Esophagus muscularis mucosa (tissue), 4 donors: ENCODE measurements around the gene CTDSPL.

Experiments
- CTCF ChIP-seq, 3 experiments: fragments of 200-600 bp in 2 of 3; fragments of 450-650 bp in 1 of 3; sonication (generic) in 2 of 3; IDR thresholded peaks; one replicate each; pipeline ENCODE4 v1.5.1; 2017 to 2019; ENCODE audit warnings: antibody characterized with exemption in 3 of 3, mild to moderate bottlenecking in 2 of 3, moderate library complexity in 1 of 3
- EP300 ChIP-seq: sonication (generic); formaldehyde crosslinking; IDR thresholded peaks from one replicate; pipeline ENCODE4 v1.6.1; 2017; ENCODE audit warnings: antibody characterized with exemption
- POLR2A ChIP-seq: fragments of 450-650 bp; IDR thresholded peaks from one replicate; pipeline ENCODE4 v1.6.1; 2017; ENCODE audit warnings: antibody characterized with exemption, moderate library complexity, mild to moderate bottlenecking, low read depth

GRCh38 chr3:37946531-37946889, 84.8 kb downstream of the CTDSPL start:
- no peak for TF ChIP-seq CTCF (IDR thresholded peaks at IDR 0.05)
- TF ChIP-seq EP300, result no peak
- TF ChIP-seq POLR2A, result no peak
